Measurements from ENCODE around the gene C4orf51. TPM values are rescaled to one million over a fixed set of nuclear protein-coding genes. Genes with fewer than 3 reads are reported as not detected.

Gene C4orf51
- total RNA-seq, 1 donor from 2014 or later: not detected

DNA sequence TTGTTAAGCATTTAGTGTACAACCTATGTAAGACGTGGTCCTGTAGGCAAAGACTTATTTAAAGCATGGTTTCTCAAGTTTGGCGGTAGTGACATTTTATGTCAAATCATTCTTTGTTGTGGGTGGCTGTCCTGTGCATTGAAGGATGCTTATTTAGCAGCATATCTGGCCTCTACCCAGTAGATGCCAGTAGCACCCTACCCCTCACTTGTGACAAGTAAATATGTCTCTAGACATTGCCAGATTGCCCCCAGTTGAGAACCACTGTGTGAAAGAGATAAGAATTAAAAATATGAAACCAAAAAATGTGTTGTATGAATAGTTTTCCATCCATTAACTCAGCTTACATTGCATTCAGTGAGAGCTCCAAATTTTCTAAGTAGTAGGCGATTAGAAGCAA lies 35.2 kb upstream of the C4orf51 start:
- H3K36me3 ChIP-seq: peaks cover 0 to 19% of the 10 kb centered on the region in 2 donors
- H3K4me1 ChIP-seq: peaks cover 0 to 5% of the 10 kb centered on the region in 2 donors
- no peak overlapping the region for H3K4me3 ChIP-seq
- no peaks in the 10 kb centered on the region for H3K9me3 ChIP-seq
- intact Hi-C loops (cut with DNase I): no loop called here
- TF ChIP-seq, protein P1, sequence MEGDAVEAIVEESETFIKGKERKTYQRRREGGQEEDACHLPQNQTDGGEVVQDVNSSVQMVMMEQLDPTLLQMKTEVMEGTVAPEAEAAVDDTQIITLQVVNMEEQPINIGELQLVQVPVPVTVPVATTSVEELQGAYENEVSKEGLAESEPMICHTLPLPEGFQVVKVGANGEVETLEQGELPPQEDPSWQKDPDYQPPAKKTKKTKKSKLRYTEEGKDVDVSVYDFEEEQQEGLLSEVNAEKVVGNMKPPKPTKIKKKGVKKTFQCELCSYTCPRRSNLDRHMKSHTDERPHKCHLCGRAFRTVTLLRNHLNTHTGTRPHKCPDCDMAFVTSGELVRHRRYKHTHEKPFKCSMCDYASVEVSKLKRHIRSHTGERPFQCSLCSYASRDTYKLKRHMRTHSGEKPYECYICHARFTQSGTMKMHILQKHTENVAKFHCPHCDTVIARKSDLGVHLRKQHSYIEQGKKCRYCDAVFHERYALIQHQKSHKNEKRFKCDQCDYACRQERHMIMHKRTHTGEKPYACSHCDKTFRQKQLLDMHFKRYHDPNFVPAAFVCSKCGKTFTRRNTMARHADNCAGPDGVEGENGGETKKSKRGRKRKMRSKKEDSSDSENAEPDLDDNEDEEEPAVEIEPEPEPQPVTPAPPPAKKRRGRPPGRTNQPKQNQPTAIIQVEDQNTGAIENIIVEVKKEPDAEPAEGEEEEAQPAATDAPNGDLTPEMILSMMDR (IDR thresholded peaks at IDR 0.05): no peak
- H3K27ac ChIP-seq: no peak overlapping the region
- no peaks in the 10 kb centered on the region for H3K27me3 ChIP-seq
- no peak for DNase-seq (ENCODE audit: low spot score in 2 of 2)

GRCh38 chr4:145656156-145656555 lies 23.8 kb upstream of the C4orf51 start:
- Histone ChIP-seq H3K9me3 (no peaks in the 10 kb centered on the region), H3K36me3 (peaks cover 6 to 47% of the 10 kb centered on the region in 2 donors), H3K27me3 (no peaks in the 10 kb centered on the region), H3K27ac (no peak overlapping the region), H3K4me3 (no peak overlapping the region), H3K4me1 (no peaks in the 10 kb centered on the region)
- TF ChIP-seq, protein P1 (IDR thresholded peaks at IDR 0.05): no peak
- DNase-seq (ENCODE audit: low spot score in 2 of 2): no peak
- intact Hi-C loops (cut with DNase I): no loop called here

GRCh38 chr4:145660064-145660463 lies 19.9 kb upstream of the C4orf51 start:
- no peaks in the 10 kb centered on the region for H3K27me3 ChIP-seq
- TF ChIP-seq, protein P1 (IDR thresholded peaks at IDR 0.05): no peak
- intact Hi-C loops (cut with DNase I): no loop called here
- no peak for DNase-seq (ENCODE audit: low spot score in 2 of 2)
- no peaks in the 10 kb centered on the region for H3K4me1 ChIP-seq
- H3K4me3 ChIP-seq: no peak overlapping the region
- H3K9me3 ChIP-seq: peaks cover 0 to 3% of the 10 kb centered on the region in 2 donors
- peaks cover 5 to 22% of the 10 kb centered on the region in 2 donors for H3K36me3 ChIP-seq
- H3K27ac ChIP-seq: no peak overlapping the region

GRCh38 chr4:145663194-145663593 lies 16.8 kb upstream of the C4orf51 start:
- no peaks in the 10 kb centered on the region for H3K27me3 ChIP-seq
- TF ChIP-seq, protein P1 (IDR thresholded peaks at IDR 0.05): no peak
- H3K36me3 ChIP-seq: no peaks in the 10 kb centered on the region
- no peak for DNase-seq (ENCODE audit: low spot score in 2 of 2)
- no peak overlapping the region for H3K4me3 ChIP-seq
- peaks cover 0 to 3% of the 10 kb centered on the region in 2 donors for H3K9me3 ChIP-seq
- H3K4me1 ChIP-seq: no peaks in the 10 kb centered on the region
- no peak overlapping the region for H3K27ac ChIP-seq
- intact Hi-C loops (cut with DNase I): no loop called here

DNA sequence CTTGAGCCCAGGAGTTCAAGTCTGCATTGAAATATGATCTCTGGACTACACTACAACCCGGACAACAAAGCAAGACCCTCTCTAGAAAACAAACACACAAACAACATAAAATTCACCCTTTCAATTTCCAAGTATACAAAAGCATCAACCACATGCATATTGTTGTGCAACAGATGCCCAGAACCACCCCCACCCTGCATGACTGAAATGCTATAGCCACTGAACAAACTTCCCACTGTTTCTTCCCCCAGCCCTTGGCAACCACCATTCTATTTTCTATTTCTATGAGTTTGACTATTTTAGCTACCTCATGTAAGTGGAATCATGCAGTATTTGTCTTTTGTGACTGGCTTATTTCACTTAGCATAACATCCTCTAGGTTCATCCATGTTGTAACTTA lies 14.2 kb upstream of the C4orf51 start:
- H3K36me3 ChIP-seq: no peaks in the 10 kb centered on the region
- no peak overlapping the region for H3K4me3 ChIP-seq
- H3K27me3 ChIP-seq: no peaks in the 10 kb centered on the region
- no peaks in the 10 kb centered on the region for H3K4me1 ChIP-seq
- TF ChIP-seq, protein P1 (IDR thresholded peaks at IDR 0.05): no peak
- no peak for DNase-seq (ENCODE audit: low spot score in 2 of 2)
- H3K27ac ChIP-seq: no peak overlapping the region
- intact Hi-C loops (cut with DNase I): no loop called here
- H3K9me3 ChIP-seq: peaks cover 0 to 3% of the 10 kb centered on the region in 2 donors

GRCh38 chr4:145670422-145670821 lies 9.5 kb upstream of the C4orf51 start:
- Histone ChIP-seq H3K27ac (no peak overlapping the region), H3K27me3 (no peaks in the 10 kb centered on the region), H3K4me3 (no peak overlapping the region), H3K36me3 (no peaks in the 10 kb centered on the region), H3K4me1 (no peaks in the 10 kb centered on the region), H3K9me3 (no peaks in the 10 kb centered on the region)
- TF ChIP-seq, protein P1 (IDR thresholded peaks at IDR 0.05): no peak
- no peak for DNase-seq (ENCODE audit: low spot score in 2 of 2)
- intact Hi-C loops (cut with DNase I): no loop called here
